ENCODE results near the gene RASA2. TPM values are rescaled to one million over a fixed set of nuclear protein-coding genes. Genes with fewer than 3 reads are reported as not detected.

Gene RASA2
- total RNA-seq, 1 donor from 2014 or later: 42.3 TPM

- no peak for TF ChIP-seq CTCF (IDR thresholded peaks at IDR 0.05)
- peaks cover 21% of the 10 kb centered on the region for H3K36me3 Mint-ChIP-seq (ENCODE audit: low read depth)
- DNase-seq (no peak), ATAC-seq (ENCODE audit: low read depth) (no peak)
- H3K9me3 Mint-ChIP-seq: no peaks in the 10 kb centered on the region
- no peak overlapping the region for H3K4me3 Mint-ChIP-seq
- H3K4me1 Mint-ChIP-seq: peaks cover 41% of the 10 kb centered on the region
- intact Hi-C loops (cut with micrococcal nuclease): loop anchor here (2.0 kb wide), 1 partner anchor 17 kb away; no protein-coding TSS in a partner anchor
- no peaks in the 10 kb centered on the region for H3K27me3 Mint-ChIP-seq
- POLR2A ChIA-PET: no interaction called here
- H3K27ac Mint-ChIP-seq: no peak overlapping the region
- CTCF ChIA-PET: no interaction called here
Measured at GRCh38 chr3:141506071-141506470, 19.2 kb downstream of the RASA2 start.

GRCh38 chr3:141507392-141508066 is 20.7 kb downstream of the RASA2 start:
- ChIA-PET POLR2A (interaction anchor here (0.6 kb wide), 1 partner anchor 26 kb away, joined by 3 read pairs; no protein-coding TSS in a partner anchor), CTCF (no interaction called here)
- no peak overlapping the region for H3K4me3 Mint-ChIP-seq
- peaks cover 38% of the 10 kb centered on the region for H3K4me1 Mint-ChIP-seq
- no peak for DNase-seq
- no peak overlapping the region for H3K27ac Mint-ChIP-seq
- intact Hi-C loops (cut with micrococcal nuclease): loop anchor here (2.0 kb wide), 1 partner anchor 15 kb away; no protein-coding TSS in a partner anchor
- no peaks in the 10 kb centered on the region for H3K9me3 Mint-ChIP-seq
- no peak for ATAC-seq (ENCODE audit: low read depth)
- H3K36me3 Mint-ChIP-seq (ENCODE audit: low read depth): peaks cover 27% of the 10 kb centered on the region
- TF ChIP-seq CTCF (IDR thresholded peaks at IDR 0.05): no peak
- H3K27me3 Mint-ChIP-seq: no peaks in the 10 kb centered on the region

- DNase-seq: no peak
- ChIA-PET CTCF (no interaction called here), POLR2A (no interaction called here)
- Mint-ChIP-seq H3K27ac (no peak overlapping the region), H3K4me3 (no peak overlapping the region), H3K9me3 (no peaks in the 10 kb centered on the region), H3K4me1 (peaks cover 38% of the 10 kb centered on the region), H3K36me3 (ENCODE audit: low read depth) (peaks cover 31% of the 10 kb centered on the region), H3K27me3 (no peaks in the 10 kb centered on the region)
- intact Hi-C loops (cut with micrococcal nuclease): no loop called here
- no peak for TF ChIP-seq CTCF (IDR thresholded peaks at IDR 0.05)
- no peak for ATAC-seq (ENCODE audit: low read depth)
Measured at GRCh38 chr3:141508067-141508436, 21.2 kb downstream of the RASA2 start.

- TF ChIP-seq CTCF (IDR thresholded peaks at IDR 0.05): no peak
- intact Hi-C loops (cut with micrococcal nuclease): no loop called here
- H3K36me3 Mint-ChIP-seq (ENCODE audit: low read depth): peaks cover 53% of the 10 kb centered on the region
- H3K4me1 Mint-ChIP-seq: peaks cover 38% of the 10 kb centered on the region
- H3K4me3 Mint-ChIP-seq: no peak overlapping the region
- CTCF ChIA-PET: no interaction called here
- no peak for DNase-seq
- no peak overlapping the region for H3K27ac Mint-ChIP-seq
- ATAC-seq (ENCODE audit: low read depth): no peak
- POLR2A ChIA-PET: no interaction called here
- H3K27me3 Mint-ChIP-seq: no peaks in the 10 kb centered on the region
- H3K9me3 Mint-ChIP-seq: no peaks in the 10 kb centered on the region
Measured at GRCh38 chr3:141511361-141511760, 24.5 kb downstream of the RASA2 start.

GRCh38 chr3:141514382-141514781 is 27.6 kb downstream of the RASA2 start:
- intact Hi-C loops (cut with micrococcal nuclease): no loop called here
- DNase-seq (no peak), ATAC-seq (ENCODE audit: low read depth) (no peak)
- Mint-ChIP-seq H3K27ac (no peak overlapping the region), H3K4me3 (no peak overlapping the region), H3K27me3 (no peaks in the 10 kb centered on the region), H3K36me3 (ENCODE audit: low read depth) (peaks cover 73% of the 10 kb centered on the region), H3K4me1 (peaks cover 23% of the 10 kb centered on the region), H3K9me3 (peaks cover 3% of the 10 kb centered on the region)
- CTCF ChIA-PET: interaction anchor here (1.2 to 1.3 kb wide), 2 partner anchors 44 to 54 kb away, joined by 4 to 5 read pairs; no protein-coding TSS in a partner anchor
- no peak for TF ChIP-seq CTCF (IDR thresholded peaks at IDR 0.05)
- POLR2A ChIA-PET: no interaction called here
